HUES64 (cell line): ENCODE measurements around the gene MTHFR.

Experiments used
- H3K27ac ChIP-seq: 2 replicates; pipeline ENCODE4 v1.7.0; 2013; ENCODE audit warnings: low read depth, low read length, inconsistent platforms
- H3K27me3 ChIP-seq: 2 replicates; pipeline ENCODE4 v1.6.1; 2013; ENCODE audit warnings: mild to moderate bottlenecking, low read length; ENCODE audit not compliant: insufficient read depth
- H3K36me3 ChIP-seq: 2 replicates; pipeline ENCODE4 v1.6.1; 2013; ENCODE audit warnings: mild to moderate bottlenecking, low read length; ENCODE audit not compliant: insufficient read depth
- H3K4me1 ChIP-seq: 2 replicates; pipeline ENCODE4 v1.6.1; 2013; ENCODE audit warnings: mild to moderate bottlenecking, low read length, moderate library complexity; ENCODE audit not compliant: insufficient read depth
- H3K4me3 ChIP-seq: 2 replicates; pipeline ENCODE4 v1.5.1; 2013; ENCODE audit warnings: mild to moderate bottlenecking, low read length, moderate library complexity
- H3K9ac ChIP-seq: 2 replicates; pipeline ENCODE4 v1.6.1; 2013; ENCODE audit warnings: mild to moderate bottlenecking, low read depth, low read length
- H3K9me3 ChIP-seq: 2 replicates; pipeline ENCODE4 v1.6.1; 2013; ENCODE audit warnings: low read depth, low read length; ENCODE audit not compliant: insufficient read depth
- WGBS: fragments of 150-250, 120-280 bp; methylation state at CpG from one replicate; pipeline ENCODE4 v1.1.7; 2013; ENCODE audit warnings: missing lambda C conversion rate; 5-methylcytosine and 5-hydroxymethylcytosine counted together

The MTHFR gene

DNA sequence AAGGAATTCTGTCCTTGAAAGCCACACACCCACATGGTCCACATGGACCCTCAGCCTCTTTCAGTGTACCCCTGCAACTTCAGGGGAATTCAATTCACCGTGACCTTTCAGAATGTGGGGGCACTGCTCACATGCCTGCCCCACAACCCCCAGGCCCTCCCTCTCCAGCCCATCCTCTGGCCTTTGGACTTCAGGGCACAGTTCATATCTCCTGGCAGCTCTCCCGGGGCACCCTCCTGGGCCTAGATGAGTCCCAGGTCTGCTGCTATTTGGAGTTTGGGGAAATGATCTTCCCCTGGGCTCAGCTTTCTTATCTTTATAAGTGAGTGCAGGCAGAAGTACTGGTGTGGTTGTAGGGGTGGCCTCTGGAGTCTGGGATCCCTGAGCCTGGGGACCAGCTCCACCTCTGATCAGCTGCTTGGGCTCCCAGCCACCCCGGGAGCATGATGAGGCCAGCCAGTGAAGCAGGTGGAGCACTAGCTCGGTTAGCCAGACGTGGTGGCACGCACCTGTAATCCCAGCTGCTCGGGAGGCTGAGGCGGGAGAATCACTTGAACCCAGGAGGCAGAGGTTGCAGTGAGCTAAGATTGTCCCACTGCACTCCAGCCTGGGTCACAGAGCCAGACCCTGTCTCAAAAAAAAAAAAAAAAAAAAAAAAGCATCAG, 28.0 kb downstream of the MTHFR start:
- no peaks in the 10 kb centered on the region for H3K36me3 ChIP-seq
- H3K4me3 ChIP-seq, result no peak overlapping the region
- H3K9ac ChIP-seq, result no peak overlapping the region
- H3K9me3 ChIP-seq, result no peaks in the 10 kb centered on the region
- H3K27ac ChIP-seq, result no peak overlapping the region
- no peaks in the 10 kb centered on the region for H3K27me3 ChIP-seq
- no peaks in the 10 kb centered on the region for H3K4me1 ChIP-seq
- WGBS, result 95% methylated on average over 8 of the region's 8 CpGs

DNA sequence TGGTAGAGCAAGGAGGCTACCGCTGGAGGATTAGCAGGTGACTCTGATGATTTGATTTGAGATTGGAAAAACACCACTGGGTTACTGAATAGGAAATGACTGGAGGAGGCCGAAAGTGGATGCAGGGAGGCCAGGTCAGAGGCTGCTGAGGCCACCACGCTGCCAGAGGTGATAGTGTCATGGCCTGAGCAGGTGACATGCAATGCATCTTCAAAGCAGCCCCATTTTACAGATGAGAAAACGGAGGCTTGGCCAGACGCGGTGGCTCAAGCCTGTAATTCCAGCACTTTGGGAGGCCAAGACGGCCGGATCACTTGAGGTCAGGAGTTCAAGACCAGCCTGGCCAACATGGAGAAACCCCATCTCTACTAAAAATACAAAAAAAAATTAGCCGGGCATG, 31.0 kb downstream of the MTHFR start:
- no peaks in the 10 kb centered on the region for H3K4me1 ChIP-seq
- no peak overlapping the region for H3K27ac ChIP-seq
- H3K4me3 ChIP-seq, result no peak overlapping the region
- H3K36me3 ChIP-seq, result no peaks in the 10 kb centered on the region
- H3K9me3 ChIP-seq, result no peaks in the 10 kb centered on the region
- 91% methylated on average over 9 of the region's 9 CpGs for WGBS
- H3K27me3 ChIP-seq, result no peaks in the 10 kb centered on the region
- no peak overlapping the region for H3K9ac ChIP-seq

DNA sequence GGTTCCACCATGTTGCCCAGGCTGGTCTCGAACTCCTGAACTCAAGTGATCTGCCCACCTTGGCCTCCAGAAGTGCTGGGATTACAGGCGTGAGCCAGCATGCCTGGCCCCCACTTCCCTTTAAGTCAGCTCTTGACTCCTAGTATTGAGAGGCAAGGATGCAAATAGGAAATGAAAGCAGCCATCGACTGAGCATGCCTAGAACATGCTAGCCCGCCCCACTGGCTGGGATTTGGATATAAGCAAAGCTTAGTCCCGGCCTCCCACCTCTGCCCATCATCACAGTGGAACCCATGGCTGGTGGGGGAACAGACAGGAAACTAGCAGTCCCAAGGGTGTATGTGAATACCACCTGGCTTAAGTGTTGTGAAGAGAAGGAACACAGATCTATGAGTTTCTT, 33.3 kb downstream of the MTHFR start:
- Histone ChIP-seq H3K27me3 (no peaks in the 10 kb centered on the region), H3K4me3 (no peak overlapping the region), H3K36me3 (no peaks in the 10 kb centered on the region), H3K4me1 (no peaks in the 10 kb centered on the region), H3K27ac (no peak overlapping the region), H3K9ac (no peak overlapping the region), H3K9me3 (no peaks in the 10 kb centered on the region)
- WGBS, result 90% methylated on average over 5 of the region's 5 CpGs

DNA sequence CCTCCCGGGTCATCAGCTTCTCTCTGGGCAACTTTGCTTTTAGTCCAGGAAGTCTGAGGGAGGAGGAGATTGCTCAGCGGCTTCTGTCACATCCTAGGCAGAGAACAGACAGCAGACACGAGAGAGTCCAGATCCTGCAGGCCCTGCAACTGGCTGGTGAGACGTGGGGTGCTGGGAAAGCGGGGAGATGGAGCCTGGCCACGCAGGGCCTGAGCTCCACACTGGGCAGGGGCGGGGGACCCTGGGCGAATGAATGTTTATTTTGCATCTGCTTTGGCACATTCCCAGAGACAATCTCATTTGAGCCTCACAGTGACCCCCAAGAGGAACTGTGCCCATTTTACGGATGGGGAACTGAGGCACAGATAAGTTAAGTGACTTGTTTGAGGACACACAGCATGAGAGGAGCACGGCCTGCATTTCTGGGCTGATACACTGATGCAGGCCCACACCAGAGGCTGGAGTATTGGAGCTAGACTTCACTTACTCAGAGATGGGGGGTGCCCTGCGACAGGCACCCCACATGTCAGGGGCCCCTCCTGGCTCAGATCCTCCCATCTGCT, 34.2 kb downstream of the MTHFR start:
- H3K9ac ChIP-seq, result no peak overlapping the region
- no peaks in the 10 kb centered on the region for H3K9me3 ChIP-seq
- no peak overlapping the region for H3K27ac ChIP-seq
- no peaks in the 10 kb centered on the region; the same call in 1 of the 2 replicates for H3K27me3 ChIP-seq
- H3K4me3 ChIP-seq, result no peak overlapping the region
- H3K4me1 ChIP-seq, result no peaks in the 10 kb centered on the region
- WGBS, result 81% methylated on average over 11 of the region's 11 CpGs
- H3K36me3 ChIP-seq, result no peaks in the 10 kb centered on the region

DNA sequence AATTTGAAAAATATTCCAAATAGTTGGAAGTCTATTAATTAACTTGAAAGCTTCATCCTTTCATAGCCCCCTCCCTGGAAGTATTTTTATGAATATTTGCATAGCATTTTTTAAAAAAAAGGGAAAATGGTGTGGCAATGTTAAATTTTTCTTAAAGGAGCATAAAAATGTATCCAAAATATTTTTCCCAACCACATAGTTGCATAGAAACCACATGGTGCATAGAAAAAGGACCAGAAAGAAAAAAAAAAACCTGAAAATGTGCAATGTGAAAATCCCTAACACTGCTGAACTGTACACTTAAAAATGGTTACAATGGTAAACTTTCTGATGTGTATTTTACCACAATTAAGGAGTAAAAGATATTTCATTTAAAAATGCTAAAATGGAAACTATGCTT, 35.8 kb downstream of the MTHFR start:
- Histone ChIP-seq H3K4me1 (no peaks in the 10 kb centered on the region), H3K4me3 (no peak overlapping the region), H3K27ac (no peak overlapping the region), H3K9me3 (no peaks in the 10 kb centered on the region), H3K36me3 (no peaks in the 10 kb centered on the region), H3K27me3 (no peaks in the 10 kb centered on the region; the same call in 1 of the 2 replicates), H3K9ac (no peak overlapping the region)

DNA sequence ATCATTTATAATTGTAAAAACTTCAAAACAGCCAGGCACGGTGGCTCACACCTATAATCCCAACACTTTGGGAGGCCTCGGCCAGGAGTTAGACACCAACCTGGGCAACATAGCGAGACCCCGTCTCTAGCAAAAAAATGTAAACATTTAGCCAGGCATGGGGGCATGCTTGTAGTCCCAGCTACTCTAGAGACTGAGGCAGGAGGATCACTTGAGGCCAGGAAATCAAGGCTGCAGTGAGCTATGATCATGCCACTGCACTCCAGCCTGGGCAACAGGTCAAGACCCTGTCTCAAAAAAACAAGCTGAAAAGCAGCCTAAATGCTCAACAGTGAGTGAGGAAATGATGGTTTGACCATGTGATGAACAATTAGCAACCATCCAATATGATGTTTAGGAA, 36.5 kb downstream of the MTHFR start:
- Histone ChIP-seq H3K9ac (no peak overlapping the region), H3K36me3 (no peaks in the 10 kb centered on the region), H3K27me3 (no peaks in the 10 kb centered on the region; the same call in 1 of the 2 replicates), H3K4me3 (no peak overlapping the region), H3K27ac (no peak overlapping the region), H3K9me3 (no peaks in the 10 kb centered on the region), H3K4me1 (no peaks in the 10 kb centered on the region)
- 91% methylated on average over 4 of the region's 4 CpGs for WGBS

DNA sequence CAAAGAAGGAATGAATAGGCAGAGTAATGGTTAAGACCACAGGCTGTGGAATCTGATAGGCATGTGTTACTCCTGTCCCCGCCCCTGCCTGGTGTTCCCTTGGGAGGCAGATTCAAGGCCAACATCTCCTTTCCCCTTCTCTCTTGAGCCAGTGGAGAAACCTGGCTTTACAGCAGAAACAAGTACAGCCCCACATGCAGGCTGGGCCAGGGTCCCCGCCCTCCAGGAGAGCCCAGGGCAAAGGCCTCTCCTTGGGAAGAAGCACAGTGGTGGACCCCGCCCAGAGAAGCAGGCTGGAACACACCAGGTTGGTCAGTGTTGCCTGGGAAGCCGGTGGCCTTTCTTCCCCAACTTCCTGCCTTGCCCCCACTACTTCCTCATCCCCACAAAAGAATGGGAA, 36.9 kb downstream of the MTHFR start:
- H3K9ac ChIP-seq, result no peak overlapping the region
- H3K4me3 ChIP-seq, result no peak overlapping the region
- WGBS, result 78% methylated on average over 4 of the region's 4 CpGs
- H3K27ac ChIP-seq, result no peak overlapping the region
- no peaks in the 10 kb centered on the region for H3K4me1 ChIP-seq
- no peaks in the 10 kb centered on the region for H3K36me3 ChIP-seq
- no peaks in the 10 kb centered on the region; the same call in none of the 2 replicates for H3K27me3 ChIP-seq
- H3K9me3 ChIP-seq, result no peaks in the 10 kb centered on the region

DNA sequence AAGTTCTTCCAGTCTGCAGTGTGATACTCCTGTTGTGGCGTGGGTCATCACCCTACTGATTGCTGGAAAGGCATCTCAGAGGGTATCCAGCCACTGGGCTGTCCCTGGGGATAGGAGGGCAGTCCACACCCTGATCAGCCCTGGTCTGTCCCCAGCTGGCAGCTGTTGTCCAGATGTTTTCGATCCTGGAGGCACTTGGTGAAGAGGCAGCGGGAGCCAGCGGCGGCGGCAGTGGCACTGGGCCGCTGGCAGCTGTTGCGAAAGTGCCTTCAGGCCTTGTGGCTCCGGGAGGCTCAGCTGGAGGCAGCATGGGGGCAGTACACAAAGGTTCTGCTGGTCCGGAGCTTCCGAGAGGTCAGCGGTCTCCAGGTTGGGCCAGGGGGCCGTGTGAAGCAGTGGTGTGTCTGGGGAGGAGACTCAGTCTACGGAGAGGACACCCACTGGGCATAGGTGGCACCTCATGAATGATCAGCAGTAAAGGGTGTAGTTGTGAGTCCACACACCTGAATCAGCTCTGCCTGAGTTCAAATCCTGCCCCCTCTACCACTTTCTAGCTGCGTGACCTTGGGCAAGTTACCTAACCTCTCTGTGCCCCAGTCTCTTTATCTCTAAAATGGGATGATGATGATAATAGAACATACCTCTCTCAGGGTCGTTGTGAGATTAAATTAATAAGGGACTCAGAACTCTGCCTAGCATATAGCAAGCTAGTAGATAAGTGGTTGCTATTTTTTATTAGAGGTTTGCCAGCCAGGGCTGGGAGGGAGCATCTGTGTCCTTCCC, 37.7 kb downstream of the MTHFR start:
- H3K27me3 ChIP-seq, result no peaks in the 10 kb centered on the region; the same call in none of the 2 replicates
- 81% methylated on average over 16 of the region's 16 CpGs for WGBS
- no peaks in the 10 kb centered on the region for H3K36me3 ChIP-seq
- H3K4me3 ChIP-seq, result no peak overlapping the region
- H3K27ac ChIP-seq, result no peak overlapping the region
- no peaks in the 10 kb centered on the region for H3K4me1 ChIP-seq
- no peaks in the 10 kb centered on the region for H3K9me3 ChIP-seq
- H3K9ac ChIP-seq, result no peak overlapping the region

DNA sequence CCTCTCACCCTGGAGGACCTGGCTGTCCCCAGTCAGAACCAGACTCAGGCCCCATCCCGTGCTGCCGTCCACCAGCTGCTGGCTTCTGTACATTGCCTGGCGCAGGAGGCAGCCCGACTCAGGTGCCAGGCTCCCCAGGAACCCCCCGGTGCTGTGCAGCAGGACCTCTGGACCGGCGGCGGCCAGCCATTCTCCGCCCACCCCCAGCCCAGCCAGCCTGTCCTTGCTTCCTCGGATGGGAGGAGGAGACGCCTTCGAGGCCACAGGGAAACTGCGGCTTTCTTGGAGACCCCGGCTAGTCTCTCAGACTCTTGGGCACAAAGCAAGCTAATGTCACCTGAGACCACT, 39.4 kb downstream of the MTHFR start:
- H3K27ac ChIP-seq, result no peak overlapping the region
- no peaks in the 10 kb centered on the region for H3K36me3 ChIP-seq
- 84% methylated on average over 14 of the region's 14 CpGs for WGBS
- H3K4me1 ChIP-seq, result peaks cover 3% of the 10 kb centered on the region; the same call in 1 of the 2 replicates
- H3K9ac ChIP-seq, result no peak overlapping the region
- H3K9me3 ChIP-seq, result no peaks in the 10 kb centered on the region
- peaks cover 14% of the 10 kb centered on the region for H3K27me3 ChIP-seq
- H3K4me3 ChIP-seq, result no peak overlapping the region

DNA sequence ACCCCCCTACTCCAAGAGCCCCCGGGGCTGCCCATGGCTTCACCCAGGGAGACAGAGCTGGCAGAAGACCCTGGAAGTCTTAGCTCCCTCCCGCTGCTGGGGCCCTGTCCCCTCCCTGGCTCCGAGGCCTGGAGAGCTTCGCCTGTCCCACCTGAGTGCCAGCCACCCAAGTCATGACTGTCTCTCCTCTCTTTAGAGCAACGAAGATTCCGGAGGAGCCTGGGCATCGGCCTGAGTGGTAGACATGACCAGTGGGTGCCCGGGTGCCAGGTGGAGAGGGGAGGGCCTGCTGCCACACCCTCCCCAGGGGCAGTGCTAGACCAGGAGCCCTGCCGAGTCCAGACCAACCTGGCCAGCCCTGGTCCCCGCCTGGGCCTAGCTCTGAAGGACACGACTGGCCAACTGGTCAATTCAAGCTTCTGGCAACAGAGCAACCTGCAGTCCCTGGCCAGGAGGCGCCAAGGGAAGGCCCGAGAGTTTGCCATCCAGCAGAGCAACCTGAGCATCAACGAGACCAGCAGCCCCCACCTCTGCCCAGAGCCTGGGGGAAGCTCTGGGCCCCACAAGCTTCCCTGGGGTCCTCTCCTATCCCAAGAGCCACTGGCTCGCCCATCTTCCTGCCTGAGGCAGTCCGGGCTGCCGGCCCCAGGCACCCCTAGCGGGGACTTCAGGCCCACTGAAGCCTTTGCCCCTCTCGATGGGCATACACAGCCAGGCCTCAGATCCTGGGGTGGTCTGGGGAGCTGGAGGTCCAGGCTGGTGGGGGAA, 39.9 kb downstream of the MTHFR start:
- no peaks in the 10 kb centered on the region for H3K9me3 ChIP-seq
- WGBS, result 92% methylated on average over 19 of the region's 19 CpGs
- H3K27me3 ChIP-seq, result peaks cover 20% of the 10 kb centered on the region
- no peaks in the 10 kb centered on the region for H3K36me3 ChIP-seq
- no peak overlapping the region for H3K27ac ChIP-seq
- H3K4me1 ChIP-seq, result peaks cover 3% of the 10 kb centered on the region; the same call in 1 of the 2 replicates
- no peak overlapping the region for H3K4me3 ChIP-seq
- no peak overlapping the region for H3K9ac ChIP-seq

DNA sequence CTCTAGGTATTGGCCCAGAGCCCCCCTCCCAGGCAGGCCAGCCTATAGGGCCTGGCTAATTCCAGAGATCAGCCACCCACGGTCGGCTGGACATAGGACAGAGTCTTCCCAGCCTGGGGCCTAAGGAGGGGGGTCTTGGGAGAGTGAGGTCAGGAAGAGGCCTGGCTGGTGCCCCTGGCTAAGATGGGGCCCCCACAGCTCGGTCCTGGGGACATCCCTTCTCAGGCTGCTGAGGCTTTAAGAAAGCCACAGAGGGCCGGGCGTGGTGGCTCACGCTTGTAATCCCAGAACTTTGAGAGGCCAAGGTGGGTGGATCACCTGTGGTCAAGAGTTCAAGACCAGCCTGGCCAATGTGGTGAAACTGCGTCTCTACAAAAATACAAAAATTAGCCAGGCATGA, 41.2 kb downstream of the MTHFR start:
- Histone ChIP-seq H3K27me3 (peaks cover 30% of the 10 kb centered on the region), H3K4me3 (no peak overlapping the region), H3K9me3 (no peaks in the 10 kb centered on the region), H3K36me3 (no peaks in the 10 kb centered on the region), H3K4me1 (peaks cover 3% of the 10 kb centered on the region; the same call in 1 of the 2 replicates), H3K9ac (no peak overlapping the region), H3K27ac (no peak overlapping the region)
- 84% methylated on average over 7 of the region's 7 CpGs for WGBS
